MM.1S (cell line): ENCODE data around the gene CAMSAP1.

Experiments
- DNase-seq: peaks from one replicate; pipeline ENCODE4 v3.0.0-alpha.2; 2015
- H2AFZ ChIP-seq: fragments of 300-600 bp; sonication (generic); 2 replicates; pipeline ENCODE4 v1.6.0; 2016; ENCODE audit warnings: antibody characterized with exemption, low read length
- H3F3A ChIP-seq: fragments of 300-600 bp; sonication (generic); 2 replicates; pipeline ENCODE4 v1.6.1; 2016; ENCODE audit warnings: mild to moderate bottlenecking, antibody characterized with exemption, low read length, moderate library complexity, mixed read lengths; ENCODE audit not compliant: insufficient read depth
- H3K27ac ChIP-seq: fragments of 300-600 bp; sonication (generic); 2 replicates; pipeline ENCODE4 v1.5.1; 2016; ENCODE audit warnings: mild to moderate bottlenecking, low read length
- H3K27me3 ChIP-seq: fragments of 300-600 bp; sonication (generic); replicated peaks from 2 replicates; pipeline ENCODE4 v1.6.0; 2016; ENCODE audit warnings: low read length; ENCODE audit not compliant: insufficient read depth
- H3K36me3 ChIP-seq: fragments of 300-600 bp; sonication (generic); replicated peaks from 2 replicates; pipeline ENCODE4 v1.6.1; 2016; ENCODE audit warnings: mild to moderate bottlenecking, low read length, mixed read lengths; ENCODE audit not compliant: insufficient read depth
- H3K4me1 ChIP-seq: fragments of 300-600 bp; sonication (generic); 2 replicates; pipeline ENCODE4 v1.6.1; 2016; ENCODE audit warnings: low read length, mixed read lengths
- H3K4me2 ChIP-seq: fragments of 300-600 bp; sonication (generic); 2 replicates; pipeline ENCODE4 v1.6.0; 2016; ENCODE audit warnings: low read depth, low read length
- H3K4me3 ChIP-seq: fragments of 300-600 bp; sonication (generic); 2 replicates; pipeline ENCODE4 v1.5.1; 2016; ENCODE audit warnings: low read length, mixed read lengths
- H3K79me2 ChIP-seq: fragments of 300-600 bp; sonication (generic); 2 replicates; pipeline ENCODE4 v1.6.1; 2016; ENCODE audit warnings: mixed run types, low read length, mixed read lengths
- H3K9ac ChIP-seq: fragments of 300-600 bp; sonication (generic); 2 replicates; pipeline ENCODE4 v1.6.1; 2016; ENCODE audit warnings: low read length, mixed read lengths
- H3K9me2 ChIP-seq: fragments of 300-600 bp; sonication (generic); replicated peaks from 2 replicates; pipeline ENCODE4 v1.6.1; 2016; ENCODE audit warnings: mild to moderate bottlenecking, low read length, mixed read lengths; ENCODE audit not compliant: insufficient read depth
- H3K9me3 ChIP-seq: fragments of 300-600 bp; sonication (generic); replicated peaks from 2 replicates; pipeline ENCODE4 v1.6.1; 2016; ENCODE audit warnings: mild to moderate bottlenecking, low read length, mixed read lengths; ENCODE audit not compliant: insufficient read depth
- H4K20me1 ChIP-seq: fragments of 300-600 bp; sonication (generic); 2 replicates; pipeline ENCODE4 v1.6.1; 2016; ENCODE audit warnings: mild to moderate bottlenecking, low read length, moderate library complexity, mixed read lengths; ENCODE audit not compliant: insufficient read depth
- EZH2 ChIP-seq: fragments of 300-600 bp; sonication (generic); optimal IDR thresholded peaks from 2 replicates; pipeline ENCODE3; 2017; ENCODE audit warnings: low read depth, mild to moderate bottlenecking, antibody characterized with exemption, low read length, mixed read lengths
- EZH2phosphoT487 ChIP-seq: fragments of 300-600 bp; sonication (generic); IDR thresholded peaks from 2 replicates; pipeline ENCODE4 v1.6.1; 2018; ENCODE audit warnings: antibody characterized with exemption, low read length
- TF ChIP-seq, protein P1 (sequence below): fragments of 300-600 bp; sonication (generic); IDR thresholded peaks from 2 replicates; pipeline ENCODE4 v1.5.1; 2016; ENCODE audit warnings: antibody characterized with exemption, low read length, mixed read lengths

CAMSAP1 gene

DNA sequence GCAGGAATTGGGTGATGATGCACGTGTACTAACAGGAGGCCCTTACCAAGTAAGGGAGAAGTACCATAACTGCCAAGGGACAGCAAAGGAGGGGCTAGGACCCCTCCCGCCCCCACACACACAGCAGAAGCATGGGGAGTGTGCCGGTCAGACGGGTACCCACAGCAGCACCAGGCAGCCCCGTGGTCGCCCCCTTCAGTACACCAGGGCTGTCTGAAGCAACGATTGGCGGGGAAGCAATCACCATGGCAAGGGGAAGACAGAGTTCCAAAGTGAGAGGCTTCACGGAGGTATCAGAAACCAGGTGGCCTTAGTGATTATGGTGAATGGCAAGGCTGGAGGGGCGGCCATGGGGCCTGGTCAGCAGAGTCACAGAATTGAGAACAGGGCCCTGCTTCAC, 72.2 kb downstream of the CAMSAP1 start:
- Histone ChIP-seq H3K9me3 (no peaks in the 10 kb centered on the region), H3K27ac (no peak overlapping the region), H2AFZ (no peak overlapping the region), H3K36me3 (no peaks in the 10 kb centered on the region), H3K4me3 (no peak overlapping the region), H4K20me1 (no peaks in the 10 kb centered on the region), H3K4me2 (no peak overlapping the region), H3K27me3 (no peaks in the 10 kb centered on the region), H3F3A (no peaks in the 10 kb centered on the region), H3K9me2 (no peaks in the 10 kb centered on the region), H3K4me1 (no peaks in the 10 kb centered on the region), H3K79me2 (no peaks in the 10 kb centered on the region), H3K9ac (no peak overlapping the region)
- TF ChIP-seq, protein P1, sequence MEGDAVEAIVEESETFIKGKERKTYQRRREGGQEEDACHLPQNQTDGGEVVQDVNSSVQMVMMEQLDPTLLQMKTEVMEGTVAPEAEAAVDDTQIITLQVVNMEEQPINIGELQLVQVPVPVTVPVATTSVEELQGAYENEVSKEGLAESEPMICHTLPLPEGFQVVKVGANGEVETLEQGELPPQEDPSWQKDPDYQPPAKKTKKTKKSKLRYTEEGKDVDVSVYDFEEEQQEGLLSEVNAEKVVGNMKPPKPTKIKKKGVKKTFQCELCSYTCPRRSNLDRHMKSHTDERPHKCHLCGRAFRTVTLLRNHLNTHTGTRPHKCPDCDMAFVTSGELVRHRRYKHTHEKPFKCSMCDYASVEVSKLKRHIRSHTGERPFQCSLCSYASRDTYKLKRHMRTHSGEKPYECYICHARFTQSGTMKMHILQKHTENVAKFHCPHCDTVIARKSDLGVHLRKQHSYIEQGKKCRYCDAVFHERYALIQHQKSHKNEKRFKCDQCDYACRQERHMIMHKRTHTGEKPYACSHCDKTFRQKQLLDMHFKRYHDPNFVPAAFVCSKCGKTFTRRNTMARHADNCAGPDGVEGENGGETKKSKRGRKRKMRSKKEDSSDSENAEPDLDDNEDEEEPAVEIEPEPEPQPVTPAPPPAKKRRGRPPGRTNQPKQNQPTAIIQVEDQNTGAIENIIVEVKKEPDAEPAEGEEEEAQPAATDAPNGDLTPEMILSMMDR, result no peak
- TF ChIP-seq EZH2 (no peak), EZH2phosphoT487 (no peak)
- DNase-seq, result no peak

DNA sequence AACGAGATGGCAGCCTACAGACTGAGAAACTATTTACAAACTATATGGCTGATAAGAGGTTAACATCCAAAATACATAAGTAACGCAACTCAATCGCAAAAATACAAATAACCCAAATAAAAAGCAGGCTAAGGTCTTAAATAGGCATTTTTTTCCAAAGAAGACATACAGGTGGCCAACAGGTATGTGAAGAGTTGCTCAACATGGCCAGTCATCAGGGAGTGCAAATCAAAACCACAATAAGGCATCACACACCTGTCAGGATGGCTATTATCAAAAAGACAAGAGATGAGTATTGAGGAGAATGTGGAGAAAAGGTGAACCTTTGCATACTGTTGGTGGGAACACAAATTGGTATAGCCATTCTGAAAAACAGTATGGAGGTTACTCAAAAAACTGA, 73.5 kb downstream of the CAMSAP1 start:
- no peak overlapping the region for H2AFZ ChIP-seq
- no peak overlapping the region for H3K4me3 ChIP-seq
- H3K4me1 ChIP-seq, result no peaks in the 10 kb centered on the region
- H3K9me3 ChIP-seq, result no peaks in the 10 kb centered on the region
- H3K36me3 ChIP-seq, result no peaks in the 10 kb centered on the region
- no peak overlapping the region for H3K27ac ChIP-seq
- no peaks in the 10 kb centered on the region for H3K9me2 ChIP-seq
- DNase-seq, result no peak
- H3K27me3 ChIP-seq, result no peaks in the 10 kb centered on the region
- H4K20me1 ChIP-seq, result no peaks in the 10 kb centered on the region
- H3K79me2 ChIP-seq, result no peaks in the 10 kb centered on the region
- no peak for TF ChIP-seq EZH2phosphoT487
- TF ChIP-seq EZH2, result no peak
- TF ChIP-seq, protein P1, result no peak
- no peak overlapping the region for H3K9ac ChIP-seq
- no peak overlapping the region for H3K4me2 ChIP-seq
- H3F3A ChIP-seq, result no peaks in the 10 kb centered on the region

DNA sequence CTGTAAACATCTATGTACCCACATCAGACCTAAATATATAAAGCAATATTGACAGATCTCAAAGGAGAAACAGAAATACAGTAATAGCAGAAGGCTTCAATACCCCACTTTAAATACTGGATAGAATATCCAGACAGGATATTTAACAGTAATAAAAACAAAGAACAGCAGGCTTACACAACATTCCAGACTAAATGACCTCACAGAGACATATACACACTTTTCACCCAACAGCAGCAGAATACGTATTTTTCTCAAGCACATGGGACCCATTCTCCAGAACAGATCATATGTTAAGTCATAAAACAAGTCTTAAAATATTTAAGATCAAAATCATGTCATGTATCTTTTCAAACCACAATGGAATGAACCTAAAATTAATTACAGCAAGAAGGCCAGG, 76.8 kb downstream of the CAMSAP1 start:
- no peak for DNase-seq
- Histone ChIP-seq H4K20me1 (no peaks in the 10 kb centered on the region), H3K4me3 (no peak overlapping the region), H3K4me1 (no peaks in the 10 kb centered on the region), H3K36me3 (no peaks in the 10 kb centered on the region), H3K9me3 (no peaks in the 10 kb centered on the region), H3K79me2 (no peaks in the 10 kb centered on the region), H3K27me3 (no peaks in the 10 kb centered on the region), H2AFZ (no peak overlapping the region), H3K27ac (no peak overlapping the region), H3K9ac (no peak overlapping the region), H3F3A (no peaks in the 10 kb centered on the region), H3K4me2 (no peak overlapping the region), H3K9me2 (no peaks in the 10 kb centered on the region)
- TF ChIP-seq, protein P1, result no peak
- TF ChIP-seq EZH2 (no peak), EZH2phosphoT487 (no peak)

- H3K4me2 ChIP-seq, result no peak overlapping the region
- no peak overlapping the region for H3K27ac ChIP-seq
- no peaks in the 10 kb centered on the region for H3K27me3 ChIP-seq
- TF ChIP-seq, protein P1, result no peak
- no peak for TF ChIP-seq EZH2
- TF ChIP-seq EZH2phosphoT487, result no peak
- H3K4me3 ChIP-seq, result no peak overlapping the region
- H3K9ac ChIP-seq, result no peak overlapping the region
- H3K36me3 ChIP-seq, result no peaks in the 10 kb centered on the region
- H4K20me1 ChIP-seq, result no peaks in the 10 kb centered on the region
- H3K79me2 ChIP-seq, result no peaks in the 10 kb centered on the region
- H2AFZ ChIP-seq, result no peak overlapping the region
- no peaks in the 10 kb centered on the region for H3K4me1 ChIP-seq
- no peaks in the 10 kb centered on the region for H3F3A ChIP-seq
- H3K9me2 ChIP-seq, result no peaks in the 10 kb centered on the region
- DNase-seq, result no peak
- no peaks in the 10 kb centered on the region for H3K9me3 ChIP-seq
Measured at GRCh38 chr9:135828656-135829055, 78.7 kb downstream of the CAMSAP1 start.
